Superior temporal gyrus (tissue), 1 donor: Measurements from ENCODE around the gene RBM4B.
"Not testable (repeated sequence)": the region's sequence is repeated elsewhere in the genome, so short reads cannot be mapped to it uniquely, and the experiment has no call there.

Source experiments
- DNase-seq: peaks from one replicate; pipeline ENCODE4 v3.0.0-alpha.2; 2016; ENCODE audit errors: extremely low spot score

RBM4B gene

DNA sequence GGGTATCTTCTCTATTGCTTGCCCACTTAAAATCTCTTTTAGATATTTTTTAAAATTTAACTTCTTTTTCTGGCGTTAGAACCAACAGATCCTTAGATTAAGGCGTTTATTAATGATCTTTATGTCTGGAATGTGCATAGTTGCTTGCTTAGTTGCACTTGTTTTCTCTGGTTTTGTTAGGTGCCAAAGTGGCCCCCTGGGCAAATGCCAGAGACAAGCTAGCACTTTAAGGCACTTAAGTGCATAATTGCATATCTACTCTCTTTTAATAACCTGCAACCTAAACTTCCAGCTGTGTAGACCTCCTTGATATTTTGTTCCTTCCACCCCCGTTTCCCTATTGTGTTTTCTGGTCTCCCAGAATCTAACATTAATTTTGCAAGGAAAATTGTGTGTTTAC lies 35.9 kb downstream of the RBM4B start:
- no peak for DNase-seq

DNA sequence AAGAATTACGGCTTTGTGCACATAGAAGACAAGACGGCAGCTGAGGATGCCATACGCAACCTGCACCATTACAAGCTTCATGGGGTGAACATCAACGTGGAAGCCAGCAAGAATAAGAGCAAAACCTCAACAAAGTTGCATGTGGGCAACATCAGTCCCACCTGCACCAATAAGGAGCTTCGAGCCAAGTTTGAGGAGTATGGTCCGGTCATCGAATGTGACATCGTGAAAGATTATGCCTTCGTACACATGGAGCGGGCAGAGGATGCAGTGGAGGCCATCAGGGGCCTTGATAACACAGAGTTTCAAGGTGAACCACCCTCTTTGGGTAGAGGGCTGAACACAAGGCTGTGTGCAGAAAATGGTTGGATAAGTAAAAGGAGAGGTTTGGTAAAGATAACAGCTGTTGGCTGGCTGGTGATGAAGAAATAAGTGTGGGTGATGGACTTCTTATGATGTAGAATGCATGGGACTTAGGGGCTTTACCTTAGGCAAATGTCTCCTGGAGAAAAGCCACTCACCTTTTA lies 37.8 kb downstream of the RBM4B start:
- not testable (repeated sequence) for DNase-seq

DNA sequence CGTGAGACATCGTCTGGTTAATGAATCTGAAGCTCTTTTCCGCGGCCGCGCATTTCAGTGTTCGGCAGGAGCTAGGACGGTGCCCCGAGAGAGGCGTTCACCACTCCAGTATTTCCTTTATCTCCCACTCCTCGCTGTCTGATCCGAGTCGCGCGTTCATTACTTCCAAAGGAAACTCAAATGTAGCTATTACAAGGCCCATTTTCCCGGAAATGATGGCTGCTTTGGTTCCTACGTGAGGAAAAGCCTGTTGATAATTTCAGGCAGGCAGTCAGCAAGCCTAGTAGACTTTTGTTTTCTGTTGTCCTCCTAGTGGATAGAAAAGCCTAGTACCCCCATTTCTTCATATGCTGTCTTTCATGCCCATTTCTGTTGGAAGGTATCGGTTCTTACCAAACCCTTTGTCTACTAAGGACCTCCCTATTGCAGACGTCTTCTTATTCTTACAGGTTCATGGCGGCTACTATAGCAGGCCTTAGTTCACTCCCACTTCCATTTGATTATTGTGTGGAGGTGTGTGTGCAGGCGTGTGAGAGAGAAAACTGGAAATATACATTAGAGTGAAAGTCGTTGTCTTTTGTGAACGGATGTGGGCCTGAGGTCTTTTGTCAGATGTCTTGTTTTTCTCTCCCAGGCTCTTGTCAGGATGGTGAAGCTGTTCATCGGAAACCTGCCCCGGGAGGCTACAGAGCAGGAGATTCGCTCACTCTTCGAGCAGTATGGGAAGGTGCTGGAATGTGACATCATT lies 38.4 kb downstream of the RBM4B start:
- peak; percentile 71 for DNase-seq

DNA sequence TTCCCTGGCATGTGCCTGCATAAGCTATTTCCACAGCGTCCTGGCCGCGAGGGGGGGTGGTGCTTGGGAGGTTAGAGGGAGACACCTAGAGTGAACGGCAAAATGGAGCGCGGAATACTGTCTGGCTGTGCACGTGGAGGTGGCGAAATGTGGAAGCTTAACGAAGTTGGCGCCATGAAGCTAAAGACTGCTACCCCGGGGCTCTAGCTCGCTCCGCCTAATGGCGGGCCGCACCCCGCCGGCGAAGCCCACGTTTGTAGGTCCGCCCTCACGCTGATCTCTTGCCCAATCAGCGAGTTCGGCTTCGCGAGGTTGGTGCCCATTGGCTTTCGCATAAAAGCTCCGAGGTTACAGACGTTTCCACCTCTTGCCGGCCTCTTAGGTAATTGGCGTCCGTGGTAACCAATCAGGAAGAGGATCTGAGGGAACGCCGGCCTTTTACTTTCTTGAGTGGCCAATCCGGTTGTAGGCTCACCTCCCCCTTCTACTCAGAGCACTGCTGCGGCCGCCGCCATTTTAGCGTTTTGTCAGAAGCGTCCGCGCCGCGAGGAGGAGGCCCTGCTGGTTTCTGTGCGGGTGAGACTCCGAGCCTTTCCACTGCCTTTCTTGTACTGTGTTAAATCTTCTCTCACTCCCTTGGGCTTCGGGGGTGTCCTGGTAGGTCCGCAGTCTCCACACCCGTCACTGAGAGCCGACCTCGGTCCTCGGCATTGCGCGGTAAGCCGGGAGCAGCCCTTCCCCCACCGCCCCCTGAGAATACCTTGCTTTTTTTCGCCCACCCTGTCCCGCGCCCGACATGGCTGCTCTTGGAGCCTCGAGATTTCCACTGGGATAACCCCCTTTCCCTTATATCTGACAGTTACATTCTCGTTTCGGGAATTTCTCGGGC lies 39.3 kb downstream of the RBM4B start, which contains the start of gene RBM4:
Gene RBM4, plus strand, starts transcription at position 527 of the 889 bp plus-strand sequence. CDS start 1,009 bp downstream, outside the sequence.
- peak; percentile 100 for DNase-seq

DNA sequence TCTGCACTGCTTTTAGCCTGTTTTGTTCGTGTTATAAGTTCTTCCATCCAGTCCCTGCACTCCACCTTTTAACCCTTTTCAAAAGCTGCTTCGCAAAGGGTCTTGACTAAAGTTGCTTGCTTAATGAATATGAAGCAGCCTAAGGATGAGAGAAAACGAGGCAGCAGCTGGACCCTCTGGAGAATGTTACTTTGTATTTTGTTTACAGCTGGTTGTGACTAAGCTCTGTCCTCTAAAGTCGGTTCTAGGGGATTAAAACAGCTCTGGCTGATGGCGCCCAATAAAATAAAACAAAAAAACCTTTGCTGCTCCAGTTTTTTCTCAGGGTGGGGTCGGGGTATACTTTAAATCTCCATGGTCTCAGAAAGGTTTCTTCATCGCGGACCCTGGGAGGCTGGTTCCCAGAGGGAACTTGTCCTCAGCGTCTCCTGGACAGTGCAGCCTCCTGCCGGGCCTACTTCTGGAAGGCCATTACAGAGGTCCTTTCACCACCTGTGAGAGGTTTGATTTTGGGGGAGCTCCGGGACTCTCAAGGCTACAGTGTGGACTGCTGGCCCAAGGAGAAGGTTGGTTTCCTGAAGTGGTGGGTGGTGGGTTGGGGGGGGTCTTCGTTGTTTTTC lies 40.0 kb downstream of the RBM4B start:
- no peak for DNase-seq

DNA sequence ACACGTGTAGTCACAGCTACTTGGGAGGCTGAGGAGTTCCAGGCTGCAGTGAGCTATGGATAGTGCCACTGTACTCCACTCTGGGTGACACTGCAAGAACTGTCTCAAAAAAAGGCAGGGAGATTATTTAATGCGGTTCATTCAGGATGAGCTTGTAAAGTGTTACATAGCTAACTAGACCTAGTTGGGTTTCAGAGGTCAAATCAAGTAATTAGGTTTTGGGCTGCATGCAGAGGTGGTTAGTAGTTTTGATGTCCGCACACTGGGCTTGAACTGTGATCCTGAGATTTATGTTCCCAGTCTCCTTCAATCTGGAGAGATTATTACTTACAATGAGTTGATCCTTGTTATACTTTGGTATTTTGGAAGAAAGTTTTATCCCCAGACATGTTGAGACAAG lies 41.3 kb downstream of the RBM4B start:
- DNase-seq: no peak

DNA sequence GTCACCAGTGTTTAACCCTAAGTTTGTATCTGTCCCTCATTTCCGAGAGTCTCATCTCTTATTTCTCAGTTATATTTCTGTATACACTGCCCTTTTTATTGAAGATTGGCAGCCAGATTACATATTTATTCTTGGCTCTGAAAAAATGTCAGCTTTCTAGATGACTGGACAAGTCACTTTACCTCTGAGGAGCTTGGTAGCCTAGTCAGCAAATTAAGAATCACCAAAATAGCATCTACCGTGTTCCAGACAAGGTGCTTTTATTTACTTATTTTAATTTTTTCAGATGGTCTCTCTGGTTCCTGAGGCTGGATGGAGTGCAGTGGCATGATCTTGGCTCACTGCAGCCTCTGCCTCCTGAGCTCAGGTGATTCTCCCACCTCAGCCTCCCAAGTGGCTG lies 44.7 kb downstream of the RBM4B start:
- DNase-seq: no peak

DNA sequence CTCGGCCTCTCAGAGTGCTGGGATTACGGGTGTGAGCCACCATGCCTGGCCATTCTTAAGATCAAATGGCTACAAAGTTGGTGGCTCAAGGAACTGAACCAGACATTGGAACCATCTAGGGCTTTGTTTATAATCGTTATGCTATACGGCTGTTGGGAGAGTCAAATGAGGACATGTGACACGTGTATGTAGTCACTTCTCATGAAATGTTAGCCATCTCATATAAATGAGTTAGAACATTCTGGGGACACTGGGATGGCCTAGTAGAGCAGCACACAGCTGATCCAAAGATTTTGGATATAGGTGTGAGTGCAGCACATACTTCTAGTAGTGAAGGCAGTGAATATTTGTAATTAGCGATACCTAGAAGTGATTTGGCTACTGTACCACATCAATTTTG lies 45.8 kb downstream of the RBM4B start:
- DNase-seq: no peak

DNA sequence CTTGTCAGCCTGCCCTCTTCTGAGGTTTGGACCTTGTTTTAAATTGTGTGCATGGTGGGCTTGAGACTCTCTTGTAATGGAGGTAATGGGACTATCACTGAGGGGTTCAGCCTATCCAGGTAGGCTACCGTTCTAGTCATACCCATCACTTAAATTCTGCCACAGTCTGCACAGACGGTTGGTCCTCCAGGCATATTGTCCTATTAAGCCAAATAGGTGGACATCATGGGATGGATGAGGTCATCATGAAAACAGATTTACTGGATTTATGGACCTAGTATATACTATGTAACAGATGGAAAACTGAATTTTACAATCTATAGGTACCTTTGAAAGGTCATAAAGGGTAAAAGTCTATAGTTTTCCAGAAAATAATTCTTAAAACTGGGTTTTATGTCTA lies 48.3 kb downstream of the RBM4B start:
- DNase-seq: no peak

DNA sequence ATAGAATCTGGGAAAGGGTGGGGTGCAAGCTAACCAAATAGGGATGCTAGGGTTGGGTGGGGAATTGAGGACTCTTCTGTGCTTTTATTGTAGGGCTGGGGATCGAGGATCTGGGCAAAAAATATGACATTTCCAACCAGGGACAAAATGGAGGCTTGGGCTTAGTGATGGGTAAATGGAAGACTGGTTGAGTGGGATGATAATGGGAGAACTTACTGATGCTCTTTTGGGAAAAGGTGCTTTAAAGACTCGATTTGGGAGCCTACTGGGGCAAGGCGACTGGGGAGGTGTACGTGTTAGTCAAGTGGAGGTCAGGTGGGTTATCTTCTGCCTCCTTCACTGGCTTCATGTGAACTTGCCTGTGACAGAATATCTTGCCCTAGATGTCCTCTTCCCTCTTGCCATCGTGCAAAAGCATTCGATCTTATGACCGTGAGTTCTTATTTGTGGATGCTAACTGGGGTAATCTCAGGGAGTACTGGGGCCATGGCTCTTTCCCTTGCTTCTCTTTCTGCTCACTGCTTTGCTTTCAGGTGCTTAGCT lies 49.6 kb downstream of the RBM4B start:
- no peak for DNase-seq

DNA sequence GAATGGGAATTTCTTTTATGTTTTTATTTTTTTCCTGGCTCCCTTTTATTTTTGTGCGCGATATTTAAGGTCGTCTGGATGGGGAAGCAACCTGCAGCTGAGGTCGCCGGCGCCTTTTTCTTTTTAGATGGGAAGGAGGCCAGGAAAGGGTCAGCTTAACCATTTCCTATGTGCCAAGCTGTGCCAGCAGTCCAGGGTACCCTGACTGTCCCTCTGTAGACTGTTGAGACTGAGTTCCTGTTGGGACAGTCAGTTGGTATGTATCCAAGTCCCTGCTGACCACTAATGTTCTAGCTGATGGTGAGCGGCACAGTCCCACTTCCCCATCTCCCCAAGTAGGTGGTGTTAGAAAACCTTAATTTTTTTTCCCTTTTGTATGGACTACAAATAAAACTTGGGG lies 50.8 kb downstream of the RBM4B start:
- no peak for DNase-seq

DNA sequence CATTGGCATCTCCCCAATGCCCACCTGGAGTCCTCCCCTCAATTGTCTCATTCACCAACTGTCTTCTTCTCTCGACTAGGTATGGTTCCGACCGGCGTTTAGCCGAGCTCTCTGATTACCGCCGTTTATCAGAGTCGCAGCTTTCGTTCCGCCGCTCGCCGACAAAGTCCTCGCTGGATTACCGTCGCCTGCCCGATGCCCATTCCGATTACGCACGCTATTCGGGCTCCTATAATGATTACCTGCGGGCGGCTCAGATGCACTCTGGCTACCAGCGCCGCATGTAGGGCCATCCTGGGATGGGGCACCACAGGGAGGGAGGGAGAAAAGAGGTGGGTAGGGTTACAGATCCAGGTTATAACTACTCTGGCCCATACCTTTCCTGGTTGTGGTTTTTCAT lies 51.3 kb downstream of the RBM4B start:
- DNase-seq: no peak

DNA sequence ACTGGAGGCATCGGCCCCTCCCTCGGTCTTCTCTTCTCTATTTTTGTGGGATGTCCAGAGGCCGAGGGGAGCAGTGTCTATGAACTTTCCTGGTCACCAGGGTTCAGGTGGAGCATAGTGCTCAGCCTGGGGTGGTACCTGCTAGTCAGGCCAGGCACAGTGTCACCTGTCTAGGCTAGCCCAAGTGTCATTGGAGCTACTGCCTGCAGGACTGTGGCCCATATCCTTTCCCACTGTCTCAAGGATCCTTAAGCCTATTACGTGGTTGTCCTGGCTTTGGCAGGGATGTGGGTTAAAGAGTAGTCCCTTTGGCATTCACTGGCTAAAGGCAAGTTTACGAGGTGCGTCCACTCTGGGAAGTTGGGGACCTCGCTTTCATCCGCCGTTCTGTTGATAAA lies 51.9 kb downstream of the RBM4B start:
- DNase-seq: no peak

DNA sequence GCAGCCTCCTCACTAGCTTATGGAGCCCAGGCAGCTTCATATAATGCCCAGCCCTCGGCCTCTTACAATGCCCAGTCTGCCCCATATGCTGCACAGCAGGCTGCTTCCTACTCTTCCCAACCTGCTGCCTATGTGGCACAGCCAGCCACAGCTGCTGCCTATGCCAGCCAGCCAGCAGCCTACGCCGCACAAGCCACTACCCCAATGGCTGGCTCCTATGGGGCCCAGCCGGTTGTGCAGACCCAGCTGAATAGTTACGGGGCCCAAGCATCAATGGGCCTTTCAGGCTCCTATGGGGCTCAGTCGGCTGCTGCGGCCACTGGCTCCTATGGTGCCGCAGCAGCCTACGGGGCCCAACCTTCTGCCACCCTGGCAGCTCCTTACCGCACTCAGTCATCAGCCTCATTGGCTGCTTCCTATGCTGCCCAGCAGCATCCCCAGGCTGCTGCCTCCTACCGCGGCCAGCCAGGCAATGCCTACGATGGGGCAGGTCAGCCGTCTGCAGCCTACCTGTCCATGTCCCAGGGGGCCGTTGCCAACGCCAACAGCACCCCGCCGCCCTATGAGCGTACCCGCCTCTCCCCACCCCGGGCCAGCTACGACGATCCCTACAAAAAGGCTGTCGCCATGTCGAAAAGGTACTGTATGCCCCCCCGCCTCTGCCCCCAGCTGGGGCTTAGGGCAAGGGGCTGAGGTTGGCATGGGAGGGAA lies 52.5 kb downstream of the RBM4B start:
- no peak for DNase-seq

DNA sequence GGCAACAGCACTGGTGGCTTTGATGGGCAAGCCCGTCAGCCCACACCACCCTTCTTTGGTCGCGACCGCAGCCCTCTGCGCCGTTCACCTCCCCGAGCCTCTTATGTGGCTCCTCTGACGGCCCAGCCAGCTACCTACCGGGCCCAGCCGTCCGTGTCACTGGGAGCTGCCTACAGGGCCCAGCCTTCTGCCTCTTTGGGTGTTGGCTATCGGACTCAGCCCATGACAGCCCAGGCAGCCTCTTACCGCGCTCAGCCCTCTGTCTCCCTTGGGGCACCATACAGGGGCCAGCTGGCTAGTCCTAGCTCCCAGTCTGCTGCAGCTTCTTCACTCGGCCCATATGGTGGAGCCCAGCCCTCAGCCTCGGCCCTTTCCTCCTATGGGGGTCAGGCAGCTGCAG lies 53.2 kb downstream of the RBM4B start:
- DNase-seq: no peak

DNA sequence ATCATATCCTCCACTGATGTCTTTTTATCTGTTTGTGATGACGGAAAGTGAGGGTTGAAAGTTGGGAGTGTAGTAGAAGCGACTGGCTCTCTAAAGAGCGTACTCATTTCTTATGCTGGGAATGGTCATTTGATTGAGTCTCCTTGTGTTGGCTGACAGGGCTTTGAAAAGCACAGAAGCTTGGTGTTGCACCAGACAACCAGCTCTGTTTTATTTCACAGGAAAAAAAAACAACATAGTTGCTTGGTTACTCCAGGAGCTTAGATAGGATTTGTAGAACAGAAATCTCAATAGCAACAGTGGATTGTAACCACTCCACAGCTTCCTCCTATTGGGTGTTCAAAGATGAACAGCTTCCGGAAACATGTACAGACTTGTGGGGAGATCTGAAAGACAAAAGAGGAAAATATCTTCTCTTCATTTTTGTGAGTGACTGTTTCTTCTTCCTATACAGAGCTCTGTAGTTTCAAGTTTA lies 58.6 kb downstream of the RBM4B start:
- DNase-seq: peak; percentile 53

DNA sequence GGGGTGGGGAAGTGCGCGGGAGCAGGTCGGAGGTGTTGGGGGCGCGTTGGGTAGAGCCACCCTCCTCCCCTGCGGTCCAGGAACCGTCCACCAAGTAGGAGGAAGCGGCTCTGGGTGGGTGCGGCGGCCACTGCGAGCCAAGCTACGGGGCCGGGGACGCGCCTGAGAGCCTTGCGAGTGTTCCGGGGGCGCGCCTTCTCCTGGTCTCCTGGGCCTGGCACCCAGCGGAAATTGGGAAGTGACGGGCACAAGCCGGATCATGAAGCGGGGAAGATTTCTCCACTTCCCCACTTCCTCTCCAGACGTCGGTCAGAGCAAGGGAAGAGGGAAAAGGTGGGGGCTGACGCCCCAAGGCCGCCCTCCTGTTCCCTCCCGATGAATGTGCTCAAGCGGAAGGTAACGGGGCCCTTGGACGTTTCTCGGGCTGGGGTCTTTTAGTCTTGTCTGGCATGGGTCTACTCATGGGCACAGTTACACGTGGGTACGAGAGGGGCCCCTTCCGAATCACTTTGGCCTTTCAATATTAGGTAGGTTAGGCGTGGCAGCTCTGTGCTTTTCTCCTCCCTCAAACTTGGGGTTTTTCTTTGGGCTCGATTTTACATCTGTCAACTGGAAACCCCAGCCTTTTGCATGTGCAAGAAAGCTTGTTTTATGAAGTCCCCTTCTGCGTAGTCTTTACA lies 60.4 kb downstream of the RBM4B start:
- no peak for DNase-seq

DNA sequence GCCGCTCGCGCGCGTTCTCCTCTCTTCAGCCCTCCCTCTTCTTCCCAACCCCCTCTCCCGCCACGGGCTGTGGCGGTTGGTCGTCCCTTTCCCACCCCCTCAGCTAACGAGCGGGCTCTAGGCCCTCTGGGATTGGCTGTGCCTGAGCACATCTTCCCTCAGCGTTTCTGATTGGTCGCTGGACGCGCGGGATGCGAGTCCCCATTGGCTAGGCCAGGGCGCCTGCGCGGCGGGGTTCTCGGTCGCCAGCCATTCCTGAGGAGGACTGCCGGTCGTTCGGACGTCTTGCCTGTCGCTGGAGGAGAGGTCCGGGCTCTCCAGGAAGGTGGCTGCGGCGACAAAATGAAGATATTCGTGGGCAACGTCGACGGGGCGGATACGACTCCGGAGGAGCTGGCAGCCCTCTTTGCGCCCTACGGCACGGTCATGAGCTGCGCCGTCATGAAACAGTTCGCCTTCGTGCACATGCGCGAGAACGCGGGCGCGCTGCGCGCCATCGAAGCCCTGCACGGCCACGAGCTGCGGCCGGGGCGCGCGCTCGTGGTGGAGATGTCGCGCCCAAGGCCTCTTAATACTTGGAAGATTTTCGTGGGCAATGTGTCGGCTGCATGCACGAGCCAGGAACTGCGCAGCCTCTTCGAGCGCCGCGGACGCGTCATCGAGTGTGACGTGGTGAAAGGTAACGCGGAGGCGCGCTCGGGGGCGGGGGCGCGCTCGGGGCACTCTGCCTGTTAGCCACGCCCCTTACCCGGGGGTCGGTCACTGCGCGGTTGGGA lies 61.1 kb downstream of the RBM4B start, which contains the start of gene RBM14:
Gene RBM14, plus strand, starts transcription at position 252 of the 776 bp plus-strand sequence. Its CDS starts 91 bp downstream, at position 343.
- DNase-seq: peak; percentile 99
